ENCODE results near the gene ITPRID2. TPM values are rescaled to one million over a fixed set of nuclear protein-coding genes. Genes with fewer than 3 reads are reported as not detected.

Gene ITPRID2
- total and polyA plus RNA-seq, 2 of the 13 experiments (the other 11 are each of a cell fraction or from before 2014, with no cell fraction given) = 44.8 to 62.3 TPM

- no peak overlapping the region for H3K4me3 ChIP-seq (replicated peaks in 1 of 3; ENCODE audit: insufficient read depth in 1 of 3, low read depth in 2 of 3, low read length in 3 of 3)
- no peak for FAIRE-seq
- H3K9ac ChIP-seq (ENCODE audit: insufficient read depth, low read depth, low read length) = no peak overlapping the region
- no peak for DNase-seq (ENCODE audit: low spot score)
- POLR2A ChIA-PET = no interaction called here
- in situ Hi-C loops (cut with HindIII; ENCODE audit: extremely low pct_ligation_motif_present, low pct_unique_long_range_greater_than_20kb) (no loop called here), intact Hi-C loops (cut with micrococcal nuclease; ENCODE audit: unreplicated experiment) (no loop called here)
- no peaks in the 10 kb centered on the region for H3K9me3 ChIP-seq (ENCODE audit: low read length)
- H3K27me3 ChIP-seq (ENCODE audit: control insufficient read depth in 1 of 2, insufficient read depth in 2 of 2, low read length in 2 of 2) = no peaks in the 10 kb centered on the region
- TF ChIP-seq CEBPG (CRISPR knock-in tag; IDR thresholded peaks at IDR 0.05) (no peak), ETV6 (CRISPR knock-in tag; conservative IDR thresholded peaks at IDR 0.05) (no peak), ZFP37 (CRISPR knock-in tag; IDR thresholded peaks at IDR 0.05; ENCODE audit: borderline replicate concordance) (no peak), ZNF484 (CRISPR knock-in tag; IDR thresholded peaks at IDR 0.05; ENCODE audit: borderline replicate concordance, low read depth) (no peak), ZBTB1 (CRISPR knock-in tag; IDR thresholded peaks at IDR 0.05; ENCODE audit: borderline replicate concordance) (no peak), FOSL2 (CRISPR knock-in tag; IDR thresholded peaks at IDR 0.05) (no peak), ZNF446 (CRISPR knock-in tag; IDR thresholded peaks at IDR 0.05) (no peak)
- H3K79me2 ChIP-seq (ENCODE audit: insufficient read depth, low read length) = no peaks in the 10 kb centered on the region
- H3K4me2 ChIP-seq (ENCODE audit: low read depth, low read length) = no peak overlapping the region
- no peaks in the 10 kb centered on the region for H3K36me3 ChIP-seq (replicated peaks in 1 of 2; ENCODE audit: control insufficient read depth in 1 of 2, insufficient read depth in 2 of 2, low read length in 2 of 2)
- ATAC-seq = no peak
- 0 out of 2 replicates have a peak, but pooled peaks cover 5% of the 10 kb centered on the region for H3K4me1 ChIP-seq (ENCODE audit: insufficient read depth, low read length)
- no TSS peak for BruUV-seq (replicated peaks)
- H3K27ac ChIP-seq (ENCODE audit: extremely low read length, insufficient read depth, low read length) = no peak overlapping the region
- no peak overlapping the region for H2AFZ ChIP-seq (ENCODE audit: low read length)
- H4K20me1 ChIP-seq (ENCODE audit: insufficient read depth, low read length) = no peaks in the 10 kb centered on the region
- CTCF ChIA-PET (ENCODE audit: low intra/inter-chr PET ratio, low total read pairs) = no interaction called here
- 0% methylated on average over 1 of the region's 1 CpG for WGBS (ENCODE audit: low lambda C conversion rate)
These were observed 32.4 kb upstream of the ITPRID2 start for GRCh38 chr2:181859123-181859522.

DNA sequence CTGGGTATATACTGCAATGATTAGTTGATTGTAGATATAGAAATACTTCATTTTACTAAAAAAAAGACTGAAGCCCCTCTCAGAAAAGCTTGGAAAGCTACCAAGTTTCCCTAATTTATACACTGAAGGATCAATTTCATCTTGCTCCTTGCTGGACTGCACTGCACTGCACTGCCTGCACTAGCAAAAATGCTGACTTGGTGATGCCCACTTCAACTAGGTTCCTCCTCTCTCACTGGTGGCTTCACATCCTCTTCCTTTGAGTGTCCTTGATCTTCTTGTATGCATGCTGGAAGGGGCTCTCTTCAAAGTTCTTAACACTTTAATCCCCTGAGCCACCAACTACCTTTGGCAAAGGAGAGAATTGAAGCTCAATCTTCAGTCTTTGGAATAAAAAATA lies 31.7 kb upstream of the ITPRID2 start:
- Histone ChIP-seq H3K9me3 (ENCODE audit: low read length) (no peaks in the 10 kb centered on the region), H3K27me3 (ENCODE audit: control insufficient read depth in 1 of 2, insufficient read depth in 2 of 2, low read length in 2 of 2) (no peaks in the 10 kb centered on the region), H3K36me3 (replicated peaks in 1 of 2; ENCODE audit: control insufficient read depth in 1 of 2, insufficient read depth in 2 of 2, low read length in 2 of 2) (no peaks in the 10 kb centered on the region), H2AFZ (ENCODE audit: low read length) (no peak overlapping the region), H3K4me3 (replicated peaks in 1 of 3; ENCODE audit: insufficient read depth in 1 of 3, low read depth in 2 of 3, low read length in 3 of 3) (no peak overlapping the region), H4K20me1 (ENCODE audit: insufficient read depth, low read length) (no peaks in the 10 kb centered on the region), H3K9ac (ENCODE audit: insufficient read depth, low read depth, low read length) (no peak overlapping the region), H3K79me2 (ENCODE audit: insufficient read depth, low read length) (no peaks in the 10 kb centered on the region), H3K27ac (ENCODE audit: extremely low read length, insufficient read depth, low read length) (no peak overlapping the region), H3K4me1 (ENCODE audit: insufficient read depth, low read length) (0 out of 2 replicates have a peak, but pooled peaks cover 5% of the 10 kb centered on the region), H3K4me2 (ENCODE audit: low read depth, low read length) (no peak overlapping the region)
- no TSS peak for BruUV-seq (replicated peaks)
- ChIA-PET POLR2A (no interaction called here), CTCF (ENCODE audit: low intra/inter-chr PET ratio, low total read pairs) (no interaction called here)
- intact Hi-C loops (cut with micrococcal nuclease; ENCODE audit: unreplicated experiment) = no loop called here
- TF ChIP-seq MAFK (conservative IDR thresholded peaks at IDR 0.05 in 1 of 2, IDR thresholded peaks at IDR 0.05 in 1 of 2; ENCODE audit: low read length in 2 of 2) = 0 out of 4 replicates have a peak, but pooled peaks of 1 of the 2 experiments have one; percentile 38
- TF ChIP-seq MXD4 (CRISPR knock-in tag; IDR thresholded peaks at IDR 0.05) = no peak
- DNase-seq (ENCODE audit: low spot score) (no peak), FAIRE-seq (no peak), ATAC-seq (no peak)
- in situ Hi-C loops (cut with HindIII; ENCODE audit: extremely low pct_ligation_motif_present, low pct_unique_long_range_greater_than_20kb) = no loop called here
